ENCODE data around the gene MYOM3.

- TF ChIP-seq CTCF (IDR thresholded peaks at IDR 0.05; ENCODE audit: low read depth, low read length, poor library complexity, severe bottlenecking) (no peak), EZH2phosphoT487 (IDR thresholded peaks at IDR 0.05; ENCODE audit: borderline replicate concordance, low read length) (no peak)
Measured at GRCh38 chr1:24103879-24104278, 8.1 kb downstream of the MYOM3 start.

Data from DOHH2 (cell line).